HepG2 (cell line): ENCODE measurements around the gene SEMA7A. TPM values are rescaled to one million over a fixed set of nuclear protein-coding genes. Genes with fewer than 3 reads are reported as not detected.
"Not testable (repeated sequence)": the region's sequence is repeated elsewhere in the genome, so short reads cannot be mapped to it uniquely, and the experiment has no call there.

ENCODE experiments used
- ATAC-seq: fragments of 200-7000 bp; cut with Tn5 transposase; 3 replicates; pipeline ENCODE4 v1.9.1; 2020; ENCODE audit warnings: mild to moderate bottlenecking, moderate library complexity
- BruUV-seq: library from RNA; stranded (reverse); fragments of 400-500 nt; replicated peaks from 2 replicates; lab custom pipeline; 2021; lab: Mats Ljungman, UMichigan
- CTCF ChIA-PET: fragments of 300-600 bp; formaldehyde crosslinking; extraction: SDS; loops from one replicate; lab custom pipeline; 2021; ENCODE audit warnings: low total read pairs, inconsistent platforms, low intra/inter-chr PET ratio; lab: Yijun Ruan, JAX
- POLR2A ChIA-PET: fragments of 350-600 bp; sonication (Branson Sonifier 250); formaldehyde crosslinking; loops from one replicate; lab custom pipeline; 2020; ENCODE audit warnings: antibody characterized with exemption, inconsistent platforms; lab: Yijun Ruan, JAX
- DNase-seq: peaks from one replicate; pipeline ENCODE4 v3.0.0-alpha.2; 2015; ENCODE audit warnings: low spot score
- FAIRE-seq: peaks from 3 replicates; lab custom pipeline; 2011; peaks lifted over from hg19 to GRCh38; lab: Jason Lieb, UNC
- H2AFZ ChIP-seq: one replicate; pipeline ENCODE4 v1.6.1; 2011; ENCODE audit warnings: low read length, inconsistent platforms
- H3K27ac ChIP-seq: fragments of 300-600 bp; 3 replicates; pipeline ENCODE4 v1.8.0; 2011; ENCODE audit warnings: mixed run types, mild to moderate bottlenecking, mixed read lengths, low read length, inconsistent platforms; ENCODE audit not compliant: insufficient read depth; ENCODE audit errors: extremely low read length
- H3K27me3 ChIP-seq, 2 experiments: fragments of 200-600 bp in 1 of 2; 2 replicates in 1 of 2; 3 replicates in 1 of 2; pipeline versions ENCODE4 v1.6.0 to v1.8.0; 2011; ENCODE audit warnings: low read length in 2 of 2, mild to moderate bottlenecking in 2 of 2, moderate library complexity in 2 of 2, inconsistent platforms in 1 of 2; ENCODE audit not compliant: insufficient read depth in 2 of 2, control insufficient read depth in 1 of 2
- H3K36me3 ChIP-seq, 2 experiments: fragments of 200-600 bp in 1 of 2; replicated peaks in 1 of 2; 2 replicates in 1 of 2; 3 replicates in 1 of 2; pipeline versions ENCODE4 v1.5.1 to v1.8.0; 2011; ENCODE audit warnings: low read length in 2 of 2, inconsistent platforms in 1 of 2; ENCODE audit not compliant: insufficient read depth in 2 of 2, control insufficient read depth in 1 of 2
- H3K4me1 ChIP-seq: 2 replicates; pipeline ENCODE4 v1.5.1; 2012; ENCODE audit warnings: low read length, inconsistent platforms; ENCODE audit not compliant: insufficient read depth
- H3K4me2 ChIP-seq: 2 replicates; pipeline ENCODE4 v1.6.0; 2011; ENCODE audit warnings: low read depth, low read length, inconsistent platforms
- H3K4me3 ChIP-seq, 3 experiments: fragments of 200-600 bp in 1 of 3; sonication (generic), shearing (Covaris generic) in 1 of 3; replicated peaks in 1 of 3; 2 replicates each; pipeline ENCODE4 v1.5.1; 2011 to 2016; ENCODE audit warnings: low read length in 3 of 3, inconsistent platforms in 2 of 3, low read depth in 2 of 3, mild to moderate bottlenecking in 2 of 3, control low read depth in 1 of 3, mixed read lengths in 1 of 3; ENCODE audit not compliant: insufficient read depth in 1 of 3
- H3K79me2 ChIP-seq: one replicate; pipeline ENCODE4 v1.6.1; 2011; ENCODE audit warnings: low read length, inconsistent platforms; ENCODE audit not compliant: insufficient read depth
- H3K9ac ChIP-seq: 2 replicates; pipeline ENCODE4 v1.6.0; 2011; ENCODE audit warnings: mild to moderate bottlenecking, low read depth, low read length, inconsistent platforms; ENCODE audit not compliant: insufficient read depth
- H3K9me3 ChIP-seq: 2 replicates; pipeline ENCODE4 v1.5.1; 2012; ENCODE audit warnings: mild to moderate bottlenecking, low read length
- H4K20me1 ChIP-seq: 2 replicates; pipeline ENCODE4 v1.6.0; 2011; ENCODE audit warnings: inconsistent platforms, mild to moderate bottlenecking, low read length, moderate library complexity; ENCODE audit not compliant: insufficient read depth
- CTCF ChIP-seq: sonication (generic); formaldehyde crosslinking; IDR thresholded peaks from 2 replicates; pipeline ENCODE4 v1.5.0; 2020; ENCODE audit warnings: mild to moderate bottlenecking, missing genetic modification reagents, moderate library complexity
- POLR2A ChIP-seq, 2 experiments: IDR thresholded peaks; 2 replicates each; pipeline ENCODE4 v1.6.1; 2011; ENCODE audit warnings: low read depth in 2 of 2, low read length in 2 of 2, mild to moderate bottlenecking in 1 of 2, moderate library complexity in 1 of 2; ENCODE audit not compliant: insufficient read depth in 1 of 2
- SMC3 ChIP-seq: IDR thresholded peaks from 2 replicates; pipeline ENCODE4 v1.6.1; 2011; ENCODE audit warnings: low read length, improper control_type of control experiment
- STAG1 ChIP-seq: sonication (generic); formaldehyde crosslinking; IDR thresholded peaks from 2 replicates; pipeline ENCODE4 v1.4.0; 2020; ENCODE audit warnings: missing genetic modification reagents
- ZNF224 ChIP-seq: sonication (generic); formaldehyde crosslinking; IDR thresholded peaks from 2 replicates; pipeline ENCODE4 v1.5.0; 2020; ENCODE audit warnings: mild to moderate bottlenecking, missing genetic modification reagents
- ZNF564 ChIP-seq: sonication (generic); formaldehyde crosslinking; IDR thresholded peaks from 2 replicates; pipeline ENCODE4 v1.8.1; 2023; ENCODE audit warnings: mild to moderate bottlenecking, missing genetic modification reagents
- WGBS: methylation state at CpG from one replicate; pipeline ENCODE4 v1.1.6; 2017; ENCODE audit warnings: low lambda C conversion rate; 5-methylcytosine and 5-hydroxymethylcytosine counted together
- in situ Hi-C: cut with HindIII; loops from 2 replicates; pipeline ENCODE4 v1.10.0; 2017; ENCODE audit warnings: low pct_unique_long_range_greater_than_20kb; ENCODE audit not compliant: extremely low pct_ligation_motif_present
- intact Hi-C: fragments of 100-400 bp; cut with micrococcal nuclease; formaldehyde crosslinking; loops from one replicate; pipeline ENCODE4 v1.10.0; 2022; ENCODE audit not compliant: unreplicated experiment
- polyA plus RNA-seq, 8 experiments: library from polyadenylated mRNA; depleted of rRNA in 3 of 8; stranded (reverse) in 7 of 8; unstranded in 1 of 8; fragments of >200 nt; fragmentation: Illumina TruSeq in 4 of 8; extraction: Trizol in 4 of 8; gene quantifications; 2 replicates each; pipeline versions ENCODE4 v1.2.1 to v1.2.3, GENCODE V29; 2011 to 2016; ENCODE audit warnings: low read depth in 4 of 8, missing spikeins in 1 of 8, mixed read lengths in 1 of 8; ENCODE audit not compliant: insufficient read depth in 1 of 8
- total RNA-seq, 5 experiments: library from RNA; depleted of rRNA; stranded (reverse); fragments of >200 nt; fragmentation: Illumina TruSeq; extraction: Trizol; gene quantifications; 2 replicates each; pipeline ENCODE4 v1.2.3, GENCODE V29; 2016; ENCODE audit warnings: low read depth in 1 of 5

The SEMA7A gene
- total and polyA plus RNA-seq, 2 of the 13 experiments (the other 11 are each of a cell fraction or from before 2014, with no cell fraction given), result 9.0 to 15.8 TPM

GRCh38 chr15:74458473-74458872 is 24.7 kb upstream of the SEMA7A start:
- 44% methylated on average over 3 of the region's 3 CpGs for WGBS
- in situ Hi-C loops (no loop called here), intact Hi-C loops (no loop called here)
- Histone ChIP-seq H2AFZ (no peak overlapping the region), H3K4me2 (no peak overlapping the region), H3K9me3 (no peaks in the 10 kb centered on the region), H3K36me3 (peaks cover 0 to 19% of the 10 kb centered on the region in 2 experiments; a peak in 2 of 5 replicates), H4K20me1 (no peaks in the 10 kb centered on the region), H3K4me1 (peaks cover 39% of the 10 kb centered on the region), H3K4me3 (no peak overlapping the region), H3K79me2 (peaks cover 24% of the 10 kb centered on the region), H3K27ac (no peak overlapping the region), H3K27me3 (no peaks in the 10 kb centered on the region), H3K9ac (no peak overlapping the region)
- no peak for ATAC-seq
- BruUV-seq, result no TSS peak
- FAIRE-seq, result peak; percentile 55
- ChIA-PET CTCF (no interaction called here), POLR2A (interaction anchor here (0.7 to 13.6 kb wide), 5 partner anchors 10 to 77 kb away, joined by 3 to 357 read pairs (median 4); partner anchors contain the start of gene SEMA7A)
- DNase-seq, result peak; percentile 54
- TF ChIP-seq ZNF564 (CRISPR knock-in tag) (no peak), POLR2A (IDR thresholded peaks at IDR 0.05; ENCODE audit: insufficient read depth in 1 of 2, low read depth in 2 of 2, low read length in 2 of 2) (no peak), CTCF (0 out of 2 replicates have a peak, but pooled peaks have one; percentile 12), SMC3 (peak; percentile 24; the same call in 1 of the 2 replicates), ZNF224 (no peak), STAG1 (peak; percentile 35)

- H4K20me1 ChIP-seq, H3K9me3 ChIP-seq, CTCF ChIA-PET, H3K4me2 ChIP-seq, DNase-seq, BruUV-seq, H3K27me3 ChIP-seq, H2AFZ ChIP-seq, ATAC-seq, H3K9ac ChIP-seq, intact Hi-C loops, in situ Hi-C loops, FAIRE-seq, H3K27ac ChIP-seq, H3K4me3 ChIP-seq: not testable (repeated sequence)
- H3K36me3 ChIP-seq, result peaks cover under 1 to 32% of the 10 kb centered on the region in 2 experiments; a peak in 3 of 5 replicates
- 95% methylated on average over 10 of the region's 10 CpGs for WGBS
- H3K79me2 ChIP-seq, result peaks cover 12% of the 10 kb centered on the region
- POLR2A ChIA-PET, result interaction anchor here (8.4 to 13.6 kb wide), 2 partner anchors 9 to 16 kb away, joined by 93 to 357 read pairs; no protein-coding TSS in a partner anchor
- H3K4me1 ChIP-seq, result peaks cover 36% of the 10 kb centered on the region
These were observed 23.3 kb upstream of the SEMA7A start for GRCh38 chr15:74457036-74457435.
